ENCODE results near the gene SP140.
"Not testable (repeated sequence)": the region's sequence is repeated elsewhere in the genome, so short reads cannot be mapped to it uniquely, and the experiment has no call there.

Gene SP140

DNA sequence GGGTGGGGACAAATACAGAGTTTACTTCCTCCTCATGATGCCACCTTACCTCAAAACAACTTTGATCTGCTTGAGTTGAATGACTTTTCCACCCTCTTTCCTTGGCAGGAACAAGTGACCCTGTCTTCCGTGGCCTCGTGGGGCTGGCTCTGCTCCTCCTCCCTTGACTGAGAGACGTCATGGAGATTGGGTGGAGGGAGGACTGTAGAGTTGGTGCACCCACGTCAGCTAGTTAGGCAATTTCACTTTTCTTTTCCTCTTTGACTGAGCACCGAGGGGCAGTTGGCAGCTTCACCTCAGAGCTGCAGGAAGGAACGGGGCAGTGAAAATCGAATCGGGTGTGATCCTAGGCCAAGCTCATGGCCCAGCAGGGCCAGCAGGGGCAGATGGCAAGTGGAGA lies at the start of gene SP140:
TSS of gene SP140 (plus strand) at position 251 of the 400 bp plus-strand sequence. CDS start at position 360, 109 bp downstream.
- DNase-seq = no peak

DNA sequence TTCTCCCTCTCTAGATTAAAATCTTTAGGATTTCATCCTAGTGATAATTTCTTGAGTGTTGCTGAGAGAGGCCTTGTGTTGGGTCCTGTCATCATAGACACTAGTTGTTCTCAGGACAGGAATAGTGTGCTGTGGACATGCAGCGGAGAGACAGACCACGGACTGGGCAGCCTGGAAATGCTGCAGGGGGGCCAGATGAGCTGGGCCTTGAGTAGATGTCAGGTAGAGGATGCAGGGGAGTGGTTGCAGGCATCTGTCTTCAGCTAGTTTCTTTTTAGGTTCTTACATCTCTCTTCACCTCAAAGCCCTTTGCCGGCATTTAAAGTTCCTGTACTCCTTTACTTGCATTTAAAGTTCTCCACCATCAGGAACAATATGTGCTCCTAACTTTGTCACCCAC lies 48.5 kb upstream of the SP140 start:
- no peak for DNase-seq

GRCh38 chr2:230178546-230179485 lies 46.7 kb upstream of the SP140 start:
- no peak for DNase-seq

GRCh38 chr2:230179907-230180306 lies 45.6 kb upstream of the SP140 start:
- no peak for DNase-seq

DNA sequence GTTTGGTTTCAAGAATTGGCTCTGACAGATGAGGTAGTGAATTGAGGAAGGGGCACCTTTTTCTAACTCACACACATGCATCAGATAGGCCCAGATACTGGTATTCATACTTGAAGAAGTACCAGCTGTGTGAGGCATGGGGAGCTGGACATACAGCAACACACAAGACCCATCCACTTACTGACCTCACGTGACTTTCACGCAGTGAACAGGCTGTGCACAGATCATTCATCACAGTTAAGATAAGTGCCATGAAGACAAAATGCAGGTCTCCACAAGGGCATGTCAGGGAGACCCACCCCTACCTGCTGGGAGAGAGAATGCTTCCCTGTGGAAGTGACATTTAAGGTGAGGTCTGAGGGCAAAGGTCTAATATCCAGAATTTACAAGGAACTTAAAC lies 44.3 kb upstream of the SP140 start:
- no peak for DNase-seq

DNA sequence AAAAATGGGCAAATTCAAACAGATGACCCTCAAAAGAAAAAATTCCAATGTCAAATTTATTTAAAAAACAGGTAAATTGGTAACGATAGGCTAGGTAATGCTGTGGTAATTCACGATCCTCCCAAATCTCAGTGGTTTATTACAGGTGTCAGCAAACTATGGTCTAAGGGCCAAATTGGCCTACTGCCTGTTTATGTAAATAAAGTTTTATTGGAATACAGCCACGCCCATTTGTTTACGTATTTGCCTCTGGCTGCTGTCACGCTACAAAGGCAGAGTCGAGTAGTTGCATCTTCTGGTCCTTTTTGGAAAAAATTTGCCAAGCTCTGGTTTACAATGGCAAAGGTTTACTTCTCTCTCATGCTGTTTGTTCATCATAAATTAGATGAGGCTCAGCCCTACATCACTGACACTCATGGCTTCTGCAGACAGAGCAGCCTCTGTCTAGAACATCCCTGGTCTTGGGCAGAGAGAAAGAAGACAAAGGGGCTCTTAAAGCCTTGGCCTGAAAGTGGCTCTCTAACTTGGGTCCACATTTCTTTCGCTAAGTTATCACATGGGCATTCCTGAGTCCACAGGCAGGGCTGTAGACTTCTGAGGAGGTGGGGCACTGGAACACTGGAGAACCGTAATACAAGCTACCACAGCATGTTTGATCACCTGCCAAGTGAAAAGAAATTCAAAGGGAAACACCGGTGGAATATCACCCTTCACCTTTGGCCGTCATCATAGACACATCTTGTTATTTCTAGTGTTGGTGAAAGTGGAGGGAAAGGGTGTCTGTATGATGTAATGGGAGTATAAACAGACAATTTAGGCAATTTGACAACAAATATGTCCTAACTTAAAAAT lies 40.6 kb upstream of the SP140 start:
- no peak for DNase-seq

DNA sequence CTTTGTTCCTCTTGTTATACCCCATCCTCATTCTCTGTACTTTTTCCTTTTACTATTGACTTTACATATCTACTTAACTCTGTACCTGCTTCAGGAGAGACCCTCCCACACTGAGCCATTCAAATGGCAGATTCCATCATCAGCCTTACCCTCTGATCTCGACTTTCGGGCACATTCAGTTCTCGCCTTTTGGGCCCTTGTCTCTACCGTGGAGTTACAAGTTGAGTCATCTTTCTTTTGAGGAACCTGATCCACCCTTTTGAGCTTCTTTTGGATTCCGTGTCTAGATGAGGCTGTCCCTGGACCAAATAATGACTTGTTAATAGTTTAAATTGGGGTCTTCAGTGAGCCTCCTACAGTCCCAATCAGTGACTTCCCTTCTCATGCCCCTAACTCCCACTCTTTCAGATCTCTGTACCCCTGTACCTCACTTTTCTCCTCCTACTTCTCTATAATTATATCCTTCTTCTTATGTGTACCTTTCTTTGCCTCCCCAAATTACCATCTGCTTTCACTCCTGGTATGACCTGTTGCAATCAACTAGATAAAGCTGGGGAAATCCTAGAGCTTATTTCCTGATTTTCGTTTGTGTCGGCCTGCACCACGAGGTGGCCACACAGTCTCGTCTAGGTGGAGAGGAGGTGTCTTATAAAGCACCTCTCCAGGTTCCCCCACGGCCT lies 23.0 kb upstream of the SP140 start:
- DNase-seq = no peak

- no peak for DNase-seq
Observed at GRCh38 chr2:230203110-230203676, 22.3 kb upstream of the SP140 start.

DNA sequence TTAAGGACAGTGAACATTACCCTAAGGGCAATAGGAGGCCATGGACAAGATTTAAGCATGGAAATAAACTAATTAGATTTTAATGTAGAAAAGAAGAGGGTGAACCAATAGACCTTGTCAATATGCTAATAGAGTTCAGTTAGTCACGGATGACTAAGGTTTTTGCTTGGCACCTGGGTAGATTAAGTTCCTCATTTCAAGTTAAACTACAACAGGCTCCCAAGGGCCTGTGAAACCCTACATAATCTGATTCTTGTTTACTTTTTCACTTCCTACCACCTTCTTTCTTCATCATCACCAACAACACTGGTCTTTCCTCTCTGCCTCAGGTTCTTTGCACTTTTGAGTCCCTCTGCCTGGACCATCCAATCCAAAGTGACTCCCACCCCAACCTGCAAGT lies 20.5 kb upstream of the SP140 start:
- no peak for DNase-seq

DNA sequence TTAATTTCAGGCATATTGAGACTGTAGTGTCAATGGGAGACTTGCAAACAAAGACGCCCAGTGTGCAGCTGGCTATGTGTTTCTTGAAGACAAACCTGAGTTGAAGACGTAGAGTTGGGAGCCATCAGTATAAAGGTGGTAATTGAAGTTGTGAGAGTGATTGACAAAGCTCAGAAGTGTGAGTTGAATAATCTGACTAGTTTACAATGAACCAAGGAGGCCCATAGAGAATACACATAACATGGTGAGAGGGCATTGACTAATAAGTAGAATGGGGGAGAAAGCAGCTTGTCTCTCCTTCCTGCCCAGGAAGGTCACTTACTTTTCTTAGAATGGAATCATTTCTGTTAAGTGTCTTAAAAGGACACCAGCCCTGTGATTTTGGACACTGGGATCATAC lies 19.8 kb upstream of the SP140 start:
- no peak for DNase-seq

DNA sequence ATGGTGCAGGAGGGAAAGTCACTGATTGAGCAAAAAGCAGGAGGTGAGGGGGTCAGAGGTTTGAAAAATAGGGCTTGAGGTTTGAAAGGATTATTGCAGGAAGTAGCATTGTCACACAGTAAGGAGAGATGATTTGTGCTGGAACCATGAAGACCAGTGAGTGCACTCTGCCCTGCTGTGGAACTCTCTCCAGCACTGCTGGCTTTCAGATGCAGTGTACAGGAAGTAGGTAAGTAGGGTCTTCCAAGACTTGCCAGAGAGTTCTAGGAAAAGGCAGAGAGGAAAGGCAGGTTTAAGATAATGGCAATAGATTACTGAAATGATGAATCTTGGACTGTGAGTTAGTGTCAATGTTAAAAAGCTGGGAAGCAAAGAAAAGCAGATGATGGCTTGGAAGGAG lies 17.0 kb upstream of the SP140 start:
- no peak for DNase-seq

- no peak for DNase-seq
Observed at GRCh38 chr2:230209422-230210051, 16.0 kb upstream of the SP140 start.

DNA sequence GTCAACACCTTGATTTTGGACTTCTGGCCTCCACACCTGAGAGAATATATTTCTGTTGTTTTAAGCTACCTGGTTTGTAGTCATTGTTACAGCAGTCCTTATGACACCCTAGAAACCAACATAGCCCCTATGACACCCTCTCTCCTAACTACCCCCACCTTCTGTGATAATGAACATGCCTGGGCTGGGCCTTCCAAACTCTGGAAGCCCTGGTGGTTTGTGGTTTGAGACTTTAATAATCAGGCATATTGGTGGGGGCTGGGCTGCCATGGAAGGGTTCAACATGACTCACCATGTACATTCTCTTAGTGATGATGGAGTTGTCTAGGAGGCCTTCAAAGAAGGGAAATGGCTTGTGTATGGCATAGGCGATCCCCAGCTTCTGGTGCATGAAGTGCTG lies 9.0 kb upstream of the SP140 start:
- DNase-seq = no peak

GRCh38 chr2:230217424-230217823 lies 8.1 kb upstream of the SP140 start:
- no peak for DNase-seq

- no peak for DNase-seq
Observed at GRCh38 chr2:230218421-230218820, 7.1 kb upstream of the SP140 start.

DNA sequence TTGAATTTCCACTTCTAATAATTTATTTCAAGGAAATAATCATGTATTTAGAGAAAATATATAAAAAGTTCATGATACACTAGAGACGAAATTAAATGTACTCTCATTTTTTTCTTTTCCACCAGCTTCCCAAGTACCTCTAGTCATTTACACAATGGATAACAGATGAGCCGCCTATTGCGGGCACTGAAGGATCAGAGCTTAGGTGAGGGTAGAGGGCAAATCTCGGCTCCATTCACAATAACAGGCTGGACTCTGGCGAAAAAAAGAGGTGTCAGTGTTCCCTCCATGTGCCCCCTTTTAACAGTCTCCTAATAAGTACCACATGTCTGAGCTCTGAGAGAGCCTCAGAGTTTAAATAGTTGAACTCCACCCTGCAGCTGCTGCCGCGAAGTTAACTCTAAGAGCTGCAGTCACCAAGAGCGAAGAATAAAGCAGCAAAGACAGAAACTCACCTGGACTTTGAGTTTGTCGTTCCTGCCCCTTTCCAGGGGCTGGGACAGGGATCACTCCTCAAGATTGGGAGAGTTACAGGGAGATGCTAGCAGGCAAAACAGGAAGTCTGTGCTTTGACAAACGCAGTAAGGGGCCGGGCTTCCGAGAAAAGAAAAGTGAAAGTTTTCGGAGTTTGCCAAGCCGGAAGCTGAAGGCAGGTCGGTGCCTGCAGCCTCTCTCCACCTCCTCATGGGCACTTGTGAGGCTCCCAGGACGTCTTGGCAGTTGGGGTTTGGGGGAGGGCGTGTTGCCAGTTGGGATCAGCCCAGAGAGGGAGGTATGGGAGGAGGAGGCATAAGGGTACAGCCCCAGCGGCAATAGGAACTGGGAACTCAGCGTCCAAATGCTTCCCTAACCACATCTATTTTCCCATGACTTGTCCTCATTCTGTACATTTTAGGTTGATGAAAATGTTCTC lies 5.9 kb upstream of the SP140 start, which contains the start of gene SP110:
TSS of gene SP110 (minus strand) at position 566 of the 913 bp plus-strand sequence. CDS start 3,057 bp downstream, outside the sequence.
- no peak for DNase-seq

DNA sequence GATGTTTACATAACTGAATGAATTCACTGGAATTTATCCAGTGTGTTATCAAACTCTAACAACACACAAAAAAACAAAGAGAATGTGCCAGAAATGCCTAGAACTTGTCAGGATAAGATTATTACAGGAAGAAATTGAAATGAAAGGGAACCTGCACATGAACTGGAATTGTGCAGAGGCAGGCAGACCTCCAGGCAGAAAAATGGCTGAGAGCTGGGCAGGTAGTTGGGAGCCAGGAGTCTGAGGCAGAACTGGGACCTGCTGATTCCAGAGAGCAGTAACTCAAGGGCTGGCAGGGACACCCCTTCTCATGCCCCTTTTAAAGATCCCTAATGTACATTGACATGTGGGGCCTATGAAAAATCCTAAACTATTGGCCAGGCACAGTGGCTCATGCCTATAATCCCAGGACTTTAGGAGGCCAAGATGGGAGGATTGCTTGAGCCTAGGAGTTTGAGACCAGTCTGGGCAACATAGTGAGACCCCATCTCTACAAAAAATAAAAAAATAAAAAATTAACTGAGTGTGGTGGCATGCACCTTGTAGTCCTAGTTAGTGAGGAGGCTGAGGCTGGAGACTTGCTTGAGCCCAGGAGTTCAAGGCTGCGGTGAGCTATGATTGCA lies 5.1 kb upstream of the SP140 start:
- no peak for DNase-seq

GRCh38 chr2:230221493-230221892 lies 4.0 kb upstream of the SP140 start:
- no peak for DNase-seq

DNA sequence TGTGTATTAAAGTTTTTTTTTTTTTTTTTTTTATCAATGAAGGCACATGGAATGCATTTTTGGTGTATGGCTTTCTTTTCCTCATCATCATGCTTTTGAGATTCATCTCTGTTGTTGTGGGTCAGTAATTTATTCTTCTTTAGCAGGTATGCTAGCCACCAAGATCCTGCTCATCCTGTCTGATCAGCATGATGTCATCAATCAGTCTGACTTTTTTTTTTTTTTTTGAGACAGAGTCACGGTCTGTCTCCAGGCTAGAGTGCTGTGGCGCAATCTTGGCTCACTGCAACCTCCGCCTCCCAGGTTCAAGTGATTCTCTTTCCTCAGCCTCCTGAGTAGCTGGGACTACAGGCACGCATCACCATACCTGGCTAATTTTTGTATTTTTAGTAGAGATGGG lies 2.7 kb upstream of the SP140 start:
- DNase-seq = not testable (repeated sequence)

DNA sequence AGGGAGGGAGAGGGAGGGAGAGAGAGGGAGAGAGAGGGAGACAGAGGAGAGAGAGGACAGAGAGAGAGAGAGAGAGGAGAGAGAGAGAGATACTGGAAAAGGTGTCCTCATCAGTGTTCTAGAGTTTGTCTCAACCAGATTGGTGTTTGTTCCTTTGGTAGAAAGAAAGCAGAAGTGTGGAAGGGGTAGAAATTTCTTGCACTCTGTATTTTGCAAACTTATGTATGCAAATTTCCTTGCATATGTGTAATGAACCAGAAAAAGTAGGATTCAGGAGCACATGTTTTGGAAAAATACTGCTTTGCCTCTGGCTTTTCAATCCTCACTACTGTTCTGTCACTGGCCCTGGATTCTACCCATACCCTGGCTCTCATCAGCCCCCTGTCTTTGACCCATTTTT lies 1.1 kb upstream of the SP140 start:
- no peak for DNase-seq
